Adipocyte (in vitro differentiated cells): ENCODE measurements around the gene DNAH17.
A peak's percentile ranks its signal among the peaks of the same experiment; 100 is the strongest.

Experiments used
- DNase-seq: peaks from one replicate; pipeline ENCODE4 v3.0.0-alpha.2; 2015; ENCODE audit warnings: low read depth
- H3K27me3 ChIP-seq: replicated peaks from 2 replicates; pipeline ENCODE4 v1.7.0; 2013; ENCODE audit warnings: mild to moderate bottlenecking, low read length, moderate library complexity; ENCODE audit not compliant: control insufficient read depth, insufficient read depth
- H3K36me3 ChIP-seq: 2 replicates; pipeline ENCODE4 v1.7.0; 2013; ENCODE audit warnings: low read length, mild to moderate bottlenecking, moderate library complexity; ENCODE audit not compliant: control insufficient read depth, insufficient read depth, severe bottlenecking
- H3K4me1 ChIP-seq: 2 replicates; pipeline ENCODE4 v1.7.0; 2013; ENCODE audit warnings: mild to moderate bottlenecking, low read length, moderate library complexity; ENCODE audit not compliant: control insufficient read depth, insufficient read depth
- H3K4me3 ChIP-seq: 2 replicates; pipeline ENCODE4 v1.7.0; 2013; ENCODE audit warnings: mild to moderate bottlenecking, low read length, moderate library complexity
- H3K9ac ChIP-seq: 2 replicates; pipeline ENCODE4 v1.7.0; 2013; ENCODE audit warnings: mild to moderate bottlenecking, low read length, moderate library complexity
- H3K9me3 ChIP-seq: 2 replicates; pipeline ENCODE4 v1.7.0; 2013; ENCODE audit warnings: mild to moderate bottlenecking, low read length, moderate library complexity; ENCODE audit not compliant: control insufficient read depth

DNAH17 gene

GRCh38 chr17:78616946-78617345 lies 39.8 kb upstream of the DNAH17 start:
- Histone ChIP-seq H3K9ac (no peak overlapping the region), H3K4me1 (peaks cover 22% of the 10 kb centered on the region), H3K4me3 (no peak overlapping the region), H3K36me3 (no peaks in the 10 kb centered on the region), H3K9me3 (peaks cover 11% of the 10 kb centered on the region), H3K27me3 (peaks cover 2% of the 10 kb centered on the region)
- DNase-seq, result no peak

DNA sequence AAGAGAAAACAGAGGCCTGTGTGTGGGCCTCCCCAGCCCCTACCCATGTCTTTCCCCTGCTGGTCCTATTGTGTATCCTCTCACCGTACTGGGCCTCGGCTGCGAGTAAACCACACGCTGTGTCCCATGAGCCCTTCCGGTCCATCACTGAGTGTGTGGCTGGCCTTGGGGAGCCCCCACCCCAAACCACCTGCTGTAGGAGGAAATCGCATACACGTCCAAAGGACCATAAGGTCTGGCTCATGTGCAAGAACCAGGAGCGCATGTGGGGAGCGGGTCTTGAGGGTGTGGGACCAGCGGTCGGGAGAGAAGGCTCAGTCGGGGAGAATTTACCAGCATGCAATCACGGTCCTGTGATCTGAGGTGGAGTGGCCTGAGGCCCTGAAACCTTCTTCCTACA lies 38.4 kb upstream of the DNAH17 start:
- peaks cover 11% of the 10 kb centered on the region for H3K9me3 ChIP-seq
- peaks cover 32% of the 10 kb centered on the region for H3K4me1 ChIP-seq
- H3K9ac ChIP-seq, result no peak overlapping the region
- H3K27me3 ChIP-seq, result peaks cover 8% of the 10 kb centered on the region
- H3K4me3 ChIP-seq, result no peak overlapping the region
- H3K36me3 ChIP-seq, result no peaks in the 10 kb centered on the region
- no peak for DNase-seq

DNA sequence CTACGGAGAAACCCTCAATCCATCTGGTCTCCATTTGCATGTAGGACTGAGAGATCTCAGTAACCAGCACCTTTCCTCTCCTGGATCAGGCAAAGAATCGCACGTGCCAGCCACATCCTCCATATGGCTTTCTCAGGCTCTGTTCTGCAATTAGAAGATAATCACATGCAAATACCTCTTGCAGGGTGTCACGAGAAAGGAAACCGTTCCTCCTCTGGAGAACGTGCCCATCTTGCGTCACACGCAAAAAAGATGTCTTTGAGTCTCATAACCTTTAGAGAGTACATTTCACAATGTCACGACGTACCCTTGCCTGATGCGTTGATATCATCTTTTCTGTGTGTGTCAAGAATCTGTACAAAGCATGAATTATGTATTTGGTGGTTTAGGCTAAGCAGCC lies 36.2 kb upstream of the DNAH17 start:
- Histone ChIP-seq H3K9me3 (no peaks in the 10 kb centered on the region), H3K36me3 (no peaks in the 10 kb centered on the region), H3K9ac (no peak overlapping the region), H3K4me3 (no peak overlapping the region), H3K4me1 (peaks cover 39% of the 10 kb centered on the region), H3K27me3 (peaks cover 14% of the 10 kb centered on the region)
- no peak for DNase-seq

DNA sequence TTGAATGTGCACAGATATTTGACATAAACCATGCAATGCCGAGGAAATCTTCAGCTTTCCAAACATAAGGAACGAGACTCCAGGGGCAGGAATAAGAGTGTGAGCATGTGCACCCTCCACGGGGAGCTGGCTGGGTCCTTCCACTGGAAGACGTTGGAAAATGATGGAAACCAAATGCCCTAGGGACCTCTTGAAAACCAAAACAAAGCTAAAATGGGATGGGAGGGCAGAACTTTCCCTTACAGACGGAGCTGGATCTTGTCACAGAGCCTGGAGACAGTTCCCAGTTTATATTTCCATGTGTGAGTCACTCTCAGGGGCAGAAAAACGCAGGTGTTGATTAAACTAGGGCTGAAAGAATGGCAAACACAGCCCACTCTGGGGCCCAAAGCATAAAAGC lies 34.4 kb upstream of the DNAH17 start:
- Histone ChIP-seq H3K36me3 (no peaks in the 10 kb centered on the region), H3K9ac (no peak overlapping the region), H3K27me3 (peaks cover 21% of the 10 kb centered on the region), H3K4me1 (peaks cover 22% of the 10 kb centered on the region), H3K4me3 (no peak overlapping the region), H3K9me3 (no peaks in the 10 kb centered on the region)
- no peak for DNase-seq

GRCh38 chr17:78610951-78611511 lies 33.8 kb upstream of the DNAH17 start:
- no peak for DNase-seq
- Histone ChIP-seq H3K4me3 (no peak overlapping the region), H3K9me3 (no peaks in the 10 kb centered on the region), H3K27me3 (peaks cover 23% of the 10 kb centered on the region), H3K4me1 (peaks cover 22% of the 10 kb centered on the region), H3K9ac (no peak overlapping the region), H3K36me3 (no peaks in the 10 kb centered on the region)

DNA sequence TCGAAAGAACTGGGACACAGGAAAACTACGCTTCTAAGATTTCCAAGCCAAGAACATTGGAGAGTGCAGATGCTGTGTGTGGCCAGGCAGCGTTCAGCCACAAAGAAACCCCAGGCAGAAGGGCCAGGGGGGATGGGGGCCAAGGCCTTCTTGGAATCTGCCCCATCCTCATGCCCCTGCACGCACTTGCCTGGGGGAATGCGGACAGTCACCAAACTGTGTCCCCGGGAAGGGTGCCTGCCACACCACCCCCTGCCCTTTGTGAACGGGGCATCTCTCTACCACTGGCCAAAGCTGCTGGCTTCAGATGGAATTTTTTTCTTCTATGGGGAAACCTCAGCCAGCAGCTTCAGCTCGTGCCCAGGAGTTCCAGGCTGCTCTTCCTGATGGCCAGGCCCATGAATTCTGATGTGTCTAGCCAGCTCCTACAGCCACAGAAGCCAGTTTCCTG lies 32.0 kb upstream of the DNAH17 start:
- Histone ChIP-seq H3K4me3 (no peak overlapping the region), H3K9ac (peak overlapping the region; percentile 27), H3K36me3 (no peaks in the 10 kb centered on the region), H3K9me3 (no peaks in the 10 kb centered on the region), H3K27me3 (peaks cover 31% of the 10 kb centered on the region), H3K4me1 (peaks cover 22% of the 10 kb centered on the region)
- no peak for DNase-seq

DNA sequence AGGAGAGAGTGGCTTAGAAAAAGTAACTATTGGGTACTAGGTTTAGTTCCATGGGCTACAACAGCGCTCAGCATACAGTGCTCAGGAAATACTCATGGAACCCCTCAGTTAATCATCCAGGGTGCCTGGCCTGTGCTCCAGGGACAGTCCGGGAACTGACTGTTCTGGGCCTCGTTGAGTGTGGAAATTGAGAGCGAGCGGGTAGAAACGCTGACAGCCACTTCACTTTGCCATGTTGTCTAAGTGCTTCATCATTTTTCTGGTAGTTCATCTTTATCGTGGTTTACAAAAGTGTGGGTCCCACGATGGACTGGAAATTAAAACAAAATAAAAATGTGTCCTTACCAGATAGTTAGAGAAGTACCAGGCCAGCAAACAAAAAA lies 31.6 kb upstream of the DNAH17 start:
- H3K4me3 ChIP-seq, result no peak overlapping the region
- H3K9ac ChIP-seq, result peak overlapping the region; percentile 27
- no peaks in the 10 kb centered on the region for H3K36me3 ChIP-seq
- H3K4me1 ChIP-seq, result peaks cover 22% of the 10 kb centered on the region
- no peak for DNase-seq
- peaks cover 31% of the 10 kb centered on the region for H3K27me3 ChIP-seq
- H3K9me3 ChIP-seq, result no peaks in the 10 kb centered on the region

- no peak for DNase-seq
- H3K9ac ChIP-seq, result no peak overlapping the region
- H3K27me3 ChIP-seq, result peaks cover 31% of the 10 kb centered on the region
- H3K4me1 ChIP-seq, result peaks cover 22% of the 10 kb centered on the region
- H3K9me3 ChIP-seq, result no peaks in the 10 kb centered on the region
- no peaks in the 10 kb centered on the region for H3K36me3 ChIP-seq
- no peak overlapping the region for H3K4me3 ChIP-seq
Measured at GRCh38 chr17:78608122-78608803, 31.1 kb upstream of the DNAH17 start.

DNA sequence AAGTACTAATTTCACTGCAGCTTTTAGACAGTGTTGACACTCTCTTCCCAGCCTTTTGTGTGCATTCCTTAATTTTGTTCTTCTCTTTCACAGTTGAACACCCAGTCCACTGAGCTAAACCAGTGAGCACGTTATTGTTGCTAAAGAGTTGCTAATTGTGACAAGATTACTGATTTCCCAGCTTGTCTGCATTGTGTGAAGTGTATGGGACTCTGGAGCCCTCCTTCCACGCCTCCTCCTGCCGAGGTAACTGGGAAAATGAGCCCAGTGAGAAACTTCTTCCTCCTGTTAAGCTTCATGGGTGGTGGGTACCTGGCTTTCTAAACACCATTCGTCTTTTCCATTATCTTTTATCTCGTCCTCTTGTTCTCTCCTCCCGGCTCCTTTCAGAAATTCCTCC lies 29.8 kb upstream of the DNAH17 start:
- H3K4me1 ChIP-seq, result peaks cover 22% of the 10 kb centered on the region
- H3K4me3 ChIP-seq, result no peak overlapping the region
- no peak overlapping the region for H3K9ac ChIP-seq
- no peaks in the 10 kb centered on the region for H3K36me3 ChIP-seq
- peaks cover 28% of the 10 kb centered on the region for H3K27me3 ChIP-seq
- no peaks in the 10 kb centered on the region for H3K9me3 ChIP-seq
- DNase-seq, result no peak

DNA sequence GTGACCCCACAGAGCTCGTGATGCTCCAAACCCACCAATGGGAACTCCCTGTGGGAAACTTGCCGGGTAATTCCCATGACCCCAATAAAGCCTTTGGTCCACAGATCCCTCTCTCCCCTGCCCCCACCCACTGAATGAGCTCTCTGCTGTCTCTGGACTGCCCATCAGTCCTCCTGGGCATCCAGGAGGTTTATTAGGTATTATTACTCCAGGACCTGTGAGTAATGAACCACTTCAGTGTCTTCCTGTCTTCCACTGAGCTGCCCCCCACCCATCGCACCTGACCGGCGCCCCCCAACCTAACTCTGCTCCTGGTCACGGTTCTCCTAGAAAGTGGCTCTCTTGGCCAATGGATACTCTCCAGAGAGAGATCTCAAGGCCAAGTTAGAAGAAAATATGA lies 28.7 kb upstream of the DNAH17 start:
- Histone ChIP-seq H3K27me3 (peaks cover 24% of the 10 kb centered on the region), H3K4me1 (peaks cover 13% of the 10 kb centered on the region), H3K4me3 (no peak overlapping the region), H3K36me3 (no peaks in the 10 kb centered on the region), H3K9ac (no peak overlapping the region), H3K9me3 (no peaks in the 10 kb centered on the region)
- DNase-seq, result no peak

GRCh38 chr17:78605429-78605828 lies 28.2 kb upstream of the DNAH17 start:
- peaks cover 21% of the 10 kb centered on the region for H3K27me3 ChIP-seq
- H3K4me3 ChIP-seq, result no peak overlapping the region
- H3K9ac ChIP-seq, result no peak overlapping the region
- DNase-seq, result no peak
- H3K9me3 ChIP-seq, result no peaks in the 10 kb centered on the region
- H3K36me3 ChIP-seq, result no peaks in the 10 kb centered on the region
- H3K4me1 ChIP-seq, result peaks cover 16% of the 10 kb centered on the region

DNA sequence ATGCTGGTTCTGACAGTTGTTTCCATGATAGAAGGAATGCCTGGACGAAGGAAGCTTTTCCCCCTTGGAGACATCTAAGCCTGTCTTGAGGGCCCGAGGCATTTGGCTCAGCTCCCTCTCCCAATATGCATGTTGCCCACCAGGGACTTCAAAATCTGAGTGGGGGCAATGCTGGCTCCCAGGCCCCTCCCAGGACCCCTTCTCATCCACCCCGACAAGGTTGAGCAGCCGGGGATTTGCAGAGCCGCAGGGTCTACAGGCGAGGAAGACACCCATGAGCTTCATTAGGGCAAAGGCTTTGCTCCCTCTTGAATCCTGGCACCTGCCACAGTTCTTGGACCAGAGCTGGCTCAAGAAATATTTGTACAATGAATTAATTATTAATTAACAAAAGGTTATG lies 25.1 kb upstream of the DNAH17 start:
- no peak overlapping the region for H3K9ac ChIP-seq
- DNase-seq, result no peak
- H3K9me3 ChIP-seq, result no peaks in the 10 kb centered on the region
- no peaks in the 10 kb centered on the region for H3K36me3 ChIP-seq
- no peak overlapping the region for H3K4me3 ChIP-seq
- peaks cover 29% of the 10 kb centered on the region for H3K4me1 ChIP-seq
- H3K27me3 ChIP-seq, result peaks cover 15% of the 10 kb centered on the region
